Lower leg skin (tissue), 3 donors: ENCODE results near the gene BEX3.

Experiments
- POLR2A ChIP-seq, 2 donors: fragments of 450-650 bp; IDR thresholded peaks; one replicate each; pipeline ENCODE4 v1.6.1; 2016 to 2017; ENCODE audit warnings: antibody characterized with exemption in 2 of 2, mild to moderate bottlenecking in 1 of 2, moderate library complexity in 1 of 2
- TF ChIP-seq, protein P1 (sequence below), 3 donors: fragments of 450-650 bp; IDR thresholded peaks; one replicate each; pipeline ENCODE4 v1.5.1; 2016; ENCODE audit warnings: antibody characterized with exemption in 3 of 3, mild to moderate bottlenecking in 3 of 3, moderate library complexity in 2 of 3

GRCh38 chrX:103407776-103408175 lies 31.4 kb downstream of the BEX3 start:
- TF ChIP-seq, protein P1, sequence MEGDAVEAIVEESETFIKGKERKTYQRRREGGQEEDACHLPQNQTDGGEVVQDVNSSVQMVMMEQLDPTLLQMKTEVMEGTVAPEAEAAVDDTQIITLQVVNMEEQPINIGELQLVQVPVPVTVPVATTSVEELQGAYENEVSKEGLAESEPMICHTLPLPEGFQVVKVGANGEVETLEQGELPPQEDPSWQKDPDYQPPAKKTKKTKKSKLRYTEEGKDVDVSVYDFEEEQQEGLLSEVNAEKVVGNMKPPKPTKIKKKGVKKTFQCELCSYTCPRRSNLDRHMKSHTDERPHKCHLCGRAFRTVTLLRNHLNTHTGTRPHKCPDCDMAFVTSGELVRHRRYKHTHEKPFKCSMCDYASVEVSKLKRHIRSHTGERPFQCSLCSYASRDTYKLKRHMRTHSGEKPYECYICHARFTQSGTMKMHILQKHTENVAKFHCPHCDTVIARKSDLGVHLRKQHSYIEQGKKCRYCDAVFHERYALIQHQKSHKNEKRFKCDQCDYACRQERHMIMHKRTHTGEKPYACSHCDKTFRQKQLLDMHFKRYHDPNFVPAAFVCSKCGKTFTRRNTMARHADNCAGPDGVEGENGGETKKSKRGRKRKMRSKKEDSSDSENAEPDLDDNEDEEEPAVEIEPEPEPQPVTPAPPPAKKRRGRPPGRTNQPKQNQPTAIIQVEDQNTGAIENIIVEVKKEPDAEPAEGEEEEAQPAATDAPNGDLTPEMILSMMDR (IDR thresholded peaks at IDR 0.05): no peak
- no peak for TF ChIP-seq POLR2A (IDR thresholded peaks at IDR 0.05)
